PC-9 (cell line): ENCODE data around the gene KCNH8. TPM values are rescaled to one million over a fixed set of nuclear protein-coding genes. Genes with fewer than 3 reads are reported as not detected.

Experiments
- BruUV-seq: library from RNA; stranded (reverse); fragments of 400-500 nt; replicated peaks from 2 replicates; lab custom pipeline; 2021; lab: Mats Ljungman, UMichigan
- CTCF ChIA-PET: fragments of 300-600 bp; sonication (Branson Sonifier 250); formaldehyde crosslinking; loops from one replicate; lab custom pipeline; 2022; ENCODE audit warnings: antibody characterized with exemption; lab: Charles Lee
- POLR2A ChIA-PET: fragments of 300-600 bp; sonication (Branson Sonifier 250); formaldehyde crosslinking; loops from one replicate; lab custom pipeline; 2022; ENCODE audit warnings: antibody characterized with exemption; ENCODE audit not compliant: unreplicated experiment; lab: Charles Lee
- DNase-seq, 2 experiments: peaks; one replicate each; pipeline versions ENCODE4 v3.0.0 to v3.0.0-alpha.2; 2015 to 2022; ENCODE audit warnings: mixed read lengths in 1 of 2
- H2AFZ ChIP-seq: fragments of 200-600 bp; sonication (generic); 2 replicates; pipeline ENCODE4 v1.8.1; 2017; ENCODE audit warnings: antibody characterized with exemption
- H3F3A ChIP-seq: fragments of 200-600 bp; sonication (generic); 2 replicates; pipeline ENCODE4 v1.8.1; 2017; ENCODE audit warnings: antibody characterized with exemption, mild to moderate bottlenecking, low read depth; ENCODE audit not compliant: insufficient read depth
- H3K27ac ChIP-seq: fragments of 200-600 bp; sonication (generic); 2 replicates; pipeline ENCODE4 v1.6.1; 2016; ENCODE audit warnings: mixed run types
- H3K27me3 ChIP-seq: fragments of 200-600 bp; sonication (generic); 2 replicates; pipeline ENCODE4 v1.6.1; 2016; ENCODE audit warnings: low read depth, mixed run types; ENCODE audit not compliant: insufficient read depth
- H3K36me3 ChIP-seq: fragments of 200-600 bp; sonication (generic); 2 replicates; pipeline ENCODE4 v1.6.1; 2016; ENCODE audit warnings: low read depth, mixed run types
- H3K4me1 ChIP-seq: fragments of 200-600 bp; sonication (generic); replicated peaks from 2 replicates; pipeline ENCODE4 v1.6.1; 2016; ENCODE audit warnings: mixed run types; ENCODE audit not compliant: insufficient read depth
- H3K4me2 ChIP-seq: fragments of 200-600 bp; sonication (generic); 2 replicates; pipeline ENCODE4 v1.6.1; 2017; ENCODE audit warnings: mixed run types
- H3K4me3 ChIP-seq: fragments of 200-600 bp; sonication (generic); 2 replicates; pipeline ENCODE4 v1.6.1; 2016; ENCODE audit warnings: mixed run types
- H3K79me2 ChIP-seq: fragments of 200-600 bp; sonication (generic); 2 replicates; pipeline ENCODE4 v1.6.1; 2017; ENCODE audit warnings: low read depth, mixed run types
- H3K9me2 ChIP-seq: fragments of 200-600 bp; sonication (generic); 2 replicates; pipeline ENCODE4 v1.8.1; 2017; ENCODE audit warnings: mild to moderate bottlenecking; ENCODE audit not compliant: insufficient read depth
- H3K9me3 ChIP-seq: fragments of 200-600 bp; sonication (generic); 2 replicates; pipeline ENCODE4 v1.8.1; 2016; ENCODE audit warnings: low read depth; ENCODE audit not compliant: insufficient read depth
- H4K20me1 ChIP-seq: fragments of 200-600 bp; sonication (generic); 2 replicates; pipeline ENCODE4 v1.8.1; 2017; ENCODE audit not compliant: insufficient read depth
- CTCF ChIP-seq: fragments of 200-600 bp; sonication (generic); conservative IDR thresholded peaks from 2 replicates; pipeline ENCODE4 v1.6.1; 2017; ENCODE audit warnings: mixed run types, antibody characterized with exemption, mild to moderate bottlenecking, moderate library complexity
- EZH2 ChIP-seq: fragments of 200-600 bp; sonication (generic); IDR thresholded peaks from 2 replicates; pipeline ENCODE4 v1.8.0; 2017; ENCODE audit warnings: antibody characterized with exemption, low read depth
- intact Hi-C: fragments of 100-400 bp; cut with micrococcal nuclease; formaldehyde crosslinking; loops from one replicate; pipeline ENCODE4 v1.10.0; 2022; ENCODE audit not compliant: unreplicated experiment
- total RNA-seq: library from RNA; stranded (reverse); gene quantifications from 2 replicates; pipeline ENCODE4 v1.2.3, GENCODE V29; 2021

KCNH8 gene
- total RNA-seq, 1 experiment from 2014 or later, result 0.63 TPM

GRCh38 chr3:19263606-19264005, 115.3 kb downstream of the KCNH8 start:
- H3K4me3 ChIP-seq, result no peak overlapping the region
- H3F3A ChIP-seq, result no peaks in the 10 kb centered on the region
- TF ChIP-seq CTCF, result no peak
- TF ChIP-seq EZH2, result no peak
- CTCF ChIA-PET, result no interaction called here
- no peak for DNase-seq
- no peaks in the 10 kb centered on the region for H3K27me3 ChIP-seq
- no peak overlapping the region for H2AFZ ChIP-seq
- H3K36me3 ChIP-seq, result no peaks in the 10 kb centered on the region
- H3K4me2 ChIP-seq, result no peak overlapping the region
- H3K79me2 ChIP-seq, result no peaks in the 10 kb centered on the region
- BruUV-seq, result no TSS peak
- intact Hi-C loops, result no loop called here
- H3K4me1 ChIP-seq, result no peaks in the 10 kb centered on the region
- no peak overlapping the region for H3K27ac ChIP-seq
- H4K20me1 ChIP-seq, result no peaks in the 10 kb centered on the region
- no peaks in the 10 kb centered on the region; the same call in 1 of the 2 replicates for H3K9me2 ChIP-seq
- POLR2A ChIA-PET, result no interaction called here
- no peaks in the 10 kb centered on the region for H3K9me3 ChIP-seq

GRCh38 chr3:19264424-19264823, 116.1 kb downstream of the KCNH8 start:
- no TSS peak for BruUV-seq
- Histone ChIP-seq H3K4me2 (no peak overlapping the region), H3K4me3 (no peak overlapping the region), H3K27me3 (no peaks in the 10 kb centered on the region), H2AFZ (no peak overlapping the region), H4K20me1 (no peaks in the 10 kb centered on the region), H3K9me2 (no peaks in the 10 kb centered on the region; the same call in 1 of the 2 replicates), H3K9me3 (no peaks in the 10 kb centered on the region), H3K79me2 (no peaks in the 10 kb centered on the region), H3F3A (no peaks in the 10 kb centered on the region), H3K27ac (no peak overlapping the region), H3K36me3 (no peaks in the 10 kb centered on the region), H3K4me1 (no peaks in the 10 kb centered on the region)
- ChIA-PET POLR2A (no interaction called here), CTCF (no interaction called here)
- DNase-seq, result no peak
- intact Hi-C loops, result no loop called here
- TF ChIP-seq CTCF, result no peak
- no peak for TF ChIP-seq EZH2

GRCh38 chr3:19267040-19267439, 118.7 kb downstream of the KCNH8 start:
- Histone ChIP-seq H3K36me3 (no peaks in the 10 kb centered on the region), H3K27me3 (no peaks in the 10 kb centered on the region), H3K4me2 (no peak overlapping the region), H3F3A (no peaks in the 10 kb centered on the region), H3K4me3 (no peak overlapping the region), H3K9me3 (no peaks in the 10 kb centered on the region), H4K20me1 (no peaks in the 10 kb centered on the region), H3K9me2 (no peaks in the 10 kb centered on the region; the same call in 1 of the 2 replicates), H2AFZ (no peak overlapping the region), H3K27ac (no peak overlapping the region), H3K4me1 (no peaks in the 10 kb centered on the region), H3K79me2 (no peaks in the 10 kb centered on the region)
- intact Hi-C loops, result no loop called here
- CTCF ChIA-PET, result no interaction called here
- TF ChIP-seq CTCF (no peak), EZH2 (no peak)
- POLR2A ChIA-PET, result no interaction called here
- DNase-seq, result no peak
- BruUV-seq, result no TSS peak
